OCI-LY7 (cell line): ENCODE results near the gene ADIG.

Source experiments
- CTCF ChIP-seq: fragments of 200-600 bp; sonication (generic); conservative IDR thresholded peaks from 2 replicates; pipeline ENCODE4 v1.5.1; 2014; ENCODE audit warnings: mild to moderate bottlenecking, antibody characterized with exemption, low read length, moderate library complexity, mixed read lengths
- EZH2phosphoT487 ChIP-seq: fragments of 200-600 bp; sonication (generic); IDR thresholded peaks from 2 replicates; pipeline ENCODE4 v1.6.1; 2018; ENCODE audit warnings: low read depth, borderline replicate concordance, mild to moderate bottlenecking, mixed run types, antibody characterized with exemption, low read length, moderate library complexity, mixed read lengths

GRCh38 chr20:38591474-38592410 is 10.7 kb downstream of the ADIG start:
- TF ChIP-seq EZH2phosphoT487 (no peak), CTCF (no peak)
